K562 (cell line): ENCODE data around the gene USHBP1. TPM values are rescaled to one million over a fixed set of nuclear protein-coding genes. Genes with fewer than 3 reads are reported as not detected.

Source experiments
- CEBPG ChIP-seq, 3 experiments: fragments of 200-800 bp in 1 of 3; sonication (Bioruptor generic) in 1 of 3; sonication (generic) in 1 of 3; formaldehyde crosslinking in 1 of 3; IDR thresholded peaks in 2 of 3; conservative IDR thresholded peaks in 1 of 3; 2 replicates each; pipeline versions ENCODE4 v1.6.1 to v1.8.0; 2016 to 2022; ENCODE audit warnings: missing compliant biosample characterization in 2 of 3, missing genetic modification characterization in 2 of 3, mild to moderate bottlenecking in 1 of 3, missing genetic modification reagents in 1 of 3
- CREBBP ChIP-seq: IDR thresholded peaks from one replicate; pipeline ENCODE4 v1.6.1; 2012; ENCODE audit warnings: low read depth, mild to moderate bottlenecking, control low read depth, inconsistent platforms, low read length
- FIP1L1 ChIP-seq: fragments of 200-400 bp; formaldehyde crosslinking; IDR thresholded peaks from 2 replicates; pipeline ENCODE4 v1.6.1; 2018; ENCODE audit warnings: mild to moderate bottlenecking, low read depth, low read length; ENCODE audit not compliant: poor library complexity, severe bottlenecking
- FOXA3 ChIP-seq, 2 experiments: fragments of 450-650 bp in 1 of 2; sonication (generic) in 1 of 2; formaldehyde crosslinking; IDR thresholded peaks in 1 of 2; conservative IDR thresholded peaks in 1 of 2; 2 replicates each; pipeline versions ENCODE4 v1.4.0 to v1.8.0; 2020 to 2022; ENCODE audit warnings: mild to moderate bottlenecking in 2 of 2, missing genetic modification reagents in 1 of 2
- GABPB1 ChIP-seq: sonication (generic); formaldehyde crosslinking; IDR thresholded peaks from 2 replicates; pipeline ENCODE4 v1.8.0; 2022; ENCODE audit warnings: mild to moderate bottlenecking, missing genetic modification reagents
- GTF2A2 ChIP-seq: IDR thresholded peaks from 2 replicates; pipeline ENCODE4 v1.6.1; 2016; ENCODE audit warnings: mild to moderate bottlenecking, missing genetic modification characterization, missing compliant biosample characterization
- HNRNPH1 ChIP-seq: fragments of 200-400 bp; formaldehyde crosslinking; optimal IDR thresholded peaks from 2 replicates; pipeline ENCODE3; 2017; ENCODE audit warnings: low read depth, mild to moderate bottlenecking, low read length, moderate library complexity
- IFI16 ChIP-seq: fragments of 250-450 bp; sonication (Bioruptor Pico); IDR thresholded peaks from 2 replicates; pipeline ENCODE4 v2.1.2; 2022; ENCODE audit warnings: mild to moderate bottlenecking, inconsistent platforms
- IRF9 ChIP-seq: fragments of 450-650 bp; IDR thresholded peaks from 2 replicates; pipeline ENCODE4 v1.6.1; 2016; ENCODE audit warnings: missing biosample characterization, missing genetic modification characterization
- KLF10 ChIP-seq: fragments of 250-450 bp; sonication (Bioruptor Pico); IDR thresholded peaks from 2 replicates; pipeline ENCODE4 v1.6.1; 2021; ENCODE audit warnings: matching md5 sums
- MYC ChIP-seq, 2 experiments: fragments of 250-450 bp in 1 of 2; sonication (Bioruptor Pico) in 1 of 2; IDR thresholded peaks; 2 replicates each; pipeline versions ENCODE4 v1.5.1 to v1.6.1; 2012 to 2021; ENCODE audit warnings: low read depth in 2 of 2, borderline replicate concordance in 1 of 2, improper control_type of control experiment in 1 of 2, low read length in 1 of 2, mild to moderate bottlenecking in 1 of 2, moderate library complexity in 1 of 2
- NFXL1 ChIP-seq: fragments of 450-650 bp; formaldehyde crosslinking; IDR thresholded peaks from 2 replicates; pipeline ENCODE4 v1.4.0; 2021; ENCODE audit warnings: mild to moderate bottlenecking
- NR2C2 ChIP-seq, 2 experiments: fragments of 200-800 bp in 1 of 2; sonication (Bioruptor generic) in 1 of 2; sonication (generic) in 1 of 2; formaldehyde crosslinking in 1 of 2; IDR thresholded peaks; 2 replicates each; pipeline versions ENCODE4 v1.6.1 to v1.8.0; 2016 to 2022; ENCODE audit warnings: mild to moderate bottlenecking in 1 of 2, missing compliant biosample characterization in 1 of 2, missing genetic modification characterization in 1 of 2, missing genetic modification reagents in 1 of 2
- PTRF ChIP-seq: fragments of 450-650 bp; IDR thresholded peaks from 2 replicates; pipeline ENCODE4 v1.6.1; 2016; ENCODE audit warnings: mild to moderate bottlenecking, missing genetic modification characterization, missing compliant biosample characterization
- SIN3A ChIP-seq, 2 experiments: fragments of 150-350 bp in 1 of 2; IDR thresholded peaks; 2 replicates each; pipeline ENCODE4 v1.6.1; 2011 to 2016; ENCODE audit warnings: borderline replicate concordance in 2 of 2, low read depth in 2 of 2, low read length in 2 of 2, mild to moderate bottlenecking in 2 of 2, moderate library complexity in 2 of 2; ENCODE audit not compliant: control insufficient read depth in 1 of 2
- TCF7 ChIP-seq: sonication (generic); IDR thresholded peaks from 2 replicates; pipeline ENCODE4 v1.6.1; 2016; ENCODE audit warnings: antibody characterized with exemption, borderline replicate concordance
- ZBED1 ChIP-seq: IDR thresholded peaks from 2 replicates; pipeline ENCODE4 v1.6.1; 2014
- ZBTB9 ChIP-seq: fragments of 450-650 bp; formaldehyde crosslinking; IDR thresholded peaks from 2 replicates; pipeline ENCODE4 v1.4.0; 2020; ENCODE audit warnings: mild to moderate bottlenecking, moderate library complexity
- ZNF134 ChIP-seq: fragments of 250-450 bp; sonication (Bioruptor Pico); conservative IDR thresholded peaks from 2 replicates; pipeline ENCODE4 v1.4.0; 2020
- ZNF431 ChIP-seq: sonication (generic); formaldehyde crosslinking; IDR thresholded peaks from 2 replicates; pipeline ENCODE4 v1.8.0; 2022; ENCODE audit warnings: mild to moderate bottlenecking, missing genetic modification reagents
- ZNF668 ChIP-seq: fragments of 250-450 bp; sonication (Bioruptor Pico); IDR thresholded peaks from 2 replicates; pipeline ENCODE4 v1.8.0; 2022; ENCODE audit warnings: mild to moderate bottlenecking, inconsistent platforms
- ZNF717 ChIP-seq: fragments of 250-450 bp; sonication (Bioruptor Pico); IDR thresholded peaks from 2 replicates; pipeline ENCODE4 v1.5.0; 2021
- polyA plus RNA-seq, 8 experiments: library from polyadenylated mRNA; depleted of rRNA in 4 of 8; stranded (reverse) in 5 of 8; unstranded in 3 of 8; fragments of >200 nt; fragmentation: Nextera tagmentation in 2 of 8; fragmentation: Illumina TruSeq in 1 of 8; extraction: Ambion mirVana in 2 of 8; extraction: Trizol in 1 of 8; gene quantifications; 2 replicates each; pipeline versions ENCODE4 v1.2.1 to v1.2.3, GENCODE V29; 2011 to 2014; ENCODE audit warnings: inconsistent platforms in 1 of 8, missing spikeins in 1 of 8
- total RNA-seq, 7 experiments: library from RNA; depleted of rRNA in 6 of 7; stranded (reverse); fragments of >200 nt in 6 of 7; fragmentation: Illumina TruSeq in 2 of 7; extraction: Trizol in 2 of 7; gene quantifications; 2 replicates each; pipeline versions ENCODE4 v1.2.1 to v1.2.3, GENCODE V29; 2011 to 2021; ENCODE audit warnings: low replicate concordance in 1 of 7
- TF ChIP-seq, protein P1 (sequence below): fragments of 250-450 bp; sonication (Bioruptor Pico); IDR thresholded peaks from 2 replicates; pipeline ENCODE4 v1.5.0; 2020; ENCODE audit warnings: mild to moderate bottlenecking

USHBP1 gene
- total and polyA plus RNA-seq, 9 of the 15 experiments (the other 6 are each of a cell fraction or from before 2014, with no cell fraction given) = 0.03 to 0.10 (median 0.05) TPM; not detected in 5

- TF ChIP-seq ZBTB9 = 0 out of 2 replicates have a peak, but pooled peaks have one; percentile 14
- TF ChIP-seq NR2C2 (CRISPR knock-in tag; IDR thresholded peaks at IDR 0.05) = no peak
- TF ChIP-seq NR2C2 (tag; IDR thresholded peaks at IDR 0.05) = no peak
- no peak for TF ChIP-seq IFI16 (CRISPR knock-in tag)
- TF ChIP-seq SIN3A (IDR thresholded peaks at IDR 0.05; ENCODE audit: borderline replicate concordance in 2 of 2, control insufficient read depth in 1 of 2, low read depth in 2 of 2, low read length in 2 of 2) = 0 out of 4 replicates have a peak, but pooled peaks of 1 of the 2 experiments have one; percentile 63
- TF ChIP-seq ZNF134 = no peak
- no peak for TF ChIP-seq KLF10 (CRISPR knock-in tag)
- no peak for TF ChIP-seq ZBED1
- no peak for TF ChIP-seq GTF2A2 (tag)
- TF ChIP-seq GABPB1 (CRISPR knock-in tag) = peak; percentile 8; the same call in 1 of the 2 replicates
- no peak for TF ChIP-seq PTRF (tag)
- no peak for TF ChIP-seq CREBBP
- TF ChIP-seq MYC (IDR thresholded peaks at IDR 0.05; ENCODE audit: low read depth, low read length) = no peak
- no peak for TF ChIP-seq MYC (CRISPR knock-in tag; IDR thresholded peaks at IDR 0.05; ENCODE audit: borderline replicate concordance, low read depth)
- no peak for TF ChIP-seq FOXA3 (CRISPR knock-in tag; conservative IDR thresholded peaks at IDR 0.05 in 1 of 2, IDR thresholded peaks at IDR 0.05 in 1 of 2)
- TF ChIP-seq HNRNPH1 = no peak
- no peak for TF ChIP-seq NFXL1 (CRISPR knock-in tag)
- TF ChIP-seq ZNF431 (CRISPR knock-in tag) = no peak
- TF ChIP-seq FIP1L1 = no peak
- TF ChIP-seq CEBPG (CRISPR knock-in tag; IDR thresholded peaks at IDR 0.05) = no peak
- TF ChIP-seq CEBPG (tag; conservative IDR thresholded peaks at IDR 0.05 in 1 of 2, IDR thresholded peaks at IDR 0.05 in 1 of 2) = no peak; a peak in 1 of 4 replicates
- TF ChIP-seq ZNF717 = 0 out of 2 replicates have a peak, but pooled peaks have one; percentile 49
- TF ChIP-seq, protein P1, sequence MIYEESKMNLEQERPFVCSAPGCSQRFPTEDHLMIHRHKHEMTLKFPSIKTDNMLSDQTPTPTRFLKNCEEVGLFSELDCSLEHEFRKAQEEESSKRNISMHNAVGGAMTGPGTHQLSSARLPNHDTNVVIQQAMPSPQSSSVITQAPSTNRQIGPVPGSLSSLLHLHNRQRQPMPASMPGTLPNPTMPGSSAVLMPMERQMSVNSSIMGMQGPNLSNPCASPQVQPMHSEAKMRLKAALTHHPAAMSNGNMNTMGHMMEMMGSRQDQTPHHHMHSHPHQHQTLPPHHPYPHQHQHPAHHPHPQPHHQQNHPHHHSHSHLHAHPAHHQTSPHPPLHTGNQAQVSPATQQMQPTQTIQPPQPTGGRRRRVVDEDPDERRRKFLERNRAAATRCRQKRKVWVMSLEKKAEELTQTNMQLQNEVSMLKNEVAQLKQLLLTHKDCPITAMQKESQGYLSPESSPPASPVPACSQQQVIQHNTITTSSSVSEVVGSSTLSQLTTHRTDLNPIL = no peak
- TF ChIP-seq ZNF668 (CRISPR knock-in tag) = no peak
- TF ChIP-seq TCF7 = no peak
- no peak for TF ChIP-seq IRF9
These were observed 29.6 kb downstream of the USHBP1 start (continued) for GRCh38 chr19:17234911-17235299.
